ENCODE measurements around the gene EXTL2. TPM values are rescaled to one million over a fixed set of nuclear protein-coding genes. Genes with fewer than 3 reads are reported as not detected.

EXTL2 gene
- total RNA-seq, 1 experiment from 2014 or later = 37.9 TPM

DNA sequence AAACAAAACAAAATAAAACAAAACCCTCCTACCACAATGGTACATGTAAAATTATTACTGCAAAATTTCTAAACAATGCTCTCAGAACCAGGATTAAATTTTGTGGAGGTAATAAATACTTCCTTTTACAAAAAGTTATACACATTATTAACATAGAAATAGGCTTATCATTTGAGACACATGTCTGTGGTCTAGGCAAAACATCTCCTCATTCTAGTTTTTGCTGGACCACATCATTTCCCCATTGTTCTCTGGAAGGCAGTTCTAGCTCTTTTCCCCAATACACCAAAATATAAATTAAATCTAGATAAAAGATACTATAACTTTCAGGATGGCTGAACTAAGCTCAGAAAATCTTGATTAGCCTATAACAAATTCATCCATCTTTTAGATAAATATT, 18.4 kb downstream of the EXTL2 start:
- no peak overlapping the region for H4K8ac ChIP-seq (replicated peaks; ENCODE audit: insufficient read length, low read depth, low read length)
- H3K23ac ChIP-seq (ENCODE audit: insufficient read length, low read depth, low read length) = no peak overlapping the region
- no peaks in the 10 kb centered on the region for H4K20me1 ChIP-seq (ENCODE audit: control insufficient read depth, insufficient read depth, insufficient read length)
- H3K27ac ChIP-seq (ENCODE audit: insufficient read length, low read depth, low read length) = no peak overlapping the region
- H3K4ac ChIP-seq (ENCODE audit: low read depth, low read length) = no peak overlapping the region
- no peaks in the 10 kb centered on the region for H3K9me3 ChIP-seq (ENCODE audit: control insufficient read depth, low read depth, low read length)
- no peak overlapping the region for H2BK5ac ChIP-seq (ENCODE audit: insufficient read length, low read length)
- H3K56ac ChIP-seq (ENCODE audit: insufficient read length, low read depth, low read length) = no peak overlapping the region
- H4K91ac ChIP-seq (ENCODE audit: insufficient read length, low read depth, low read length) = no peak overlapping the region
- H3K27me3 Mint-ChIP-seq (ENCODE audit: low read depth) = no peaks in the 10 kb centered on the region
- no peak overlapping the region for H4K5ac ChIP-seq (ENCODE audit: insufficient read length, low read depth, low read length)
- H3T11ph ChIP-seq (ENCODE audit: low read length) = no peak overlapping the region
- H3K23me2 ChIP-seq (ENCODE audit: insufficient read length, low read depth, low read length, poor library complexity, severe bottlenecking) = no peaks in the 10 kb centered on the region
- no peaks in the 10 kb centered on the region for H3K4me1 ChIP-seq (ENCODE audit: insufficient read depth, low read length)
- H2AK5ac ChIP-seq (ENCODE audit: insufficient read length, low read length) = no peak overlapping the region
- H3K79me1 ChIP-seq (ENCODE audit: insufficient read depth, low read depth, low read length, poor library complexity, severe bottlenecking) = no peaks in the 10 kb centered on the region
- no peaks in the 10 kb centered on the region for H3K79me2 ChIP-seq (ENCODE audit: insufficient read depth, low read length)
- H3K27ac Mint-ChIP-seq = no peak overlapping the region
- no peaks in the 10 kb centered on the region for H3K9me3 Mint-ChIP-seq
- no peak overlapping the region for H2BK12ac ChIP-seq (ENCODE audit: insufficient read length, low read depth, low read length)
- TF ChIP-seq, protein P1, sequence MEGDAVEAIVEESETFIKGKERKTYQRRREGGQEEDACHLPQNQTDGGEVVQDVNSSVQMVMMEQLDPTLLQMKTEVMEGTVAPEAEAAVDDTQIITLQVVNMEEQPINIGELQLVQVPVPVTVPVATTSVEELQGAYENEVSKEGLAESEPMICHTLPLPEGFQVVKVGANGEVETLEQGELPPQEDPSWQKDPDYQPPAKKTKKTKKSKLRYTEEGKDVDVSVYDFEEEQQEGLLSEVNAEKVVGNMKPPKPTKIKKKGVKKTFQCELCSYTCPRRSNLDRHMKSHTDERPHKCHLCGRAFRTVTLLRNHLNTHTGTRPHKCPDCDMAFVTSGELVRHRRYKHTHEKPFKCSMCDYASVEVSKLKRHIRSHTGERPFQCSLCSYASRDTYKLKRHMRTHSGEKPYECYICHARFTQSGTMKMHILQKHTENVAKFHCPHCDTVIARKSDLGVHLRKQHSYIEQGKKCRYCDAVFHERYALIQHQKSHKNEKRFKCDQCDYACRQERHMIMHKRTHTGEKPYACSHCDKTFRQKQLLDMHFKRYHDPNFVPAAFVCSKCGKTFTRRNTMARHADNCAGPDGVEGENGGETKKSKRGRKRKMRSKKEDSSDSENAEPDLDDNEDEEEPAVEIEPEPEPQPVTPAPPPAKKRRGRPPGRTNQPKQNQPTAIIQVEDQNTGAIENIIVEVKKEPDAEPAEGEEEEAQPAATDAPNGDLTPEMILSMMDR (conservative IDR thresholded peaks at IDR 0.05) = no peak
- H3K9ac ChIP-seq (ENCODE audit: extremely low read depth, insufficient read length, low read length) = no peak overlapping the region
- no peak overlapping the region for H2BK15ac ChIP-seq (ENCODE audit: low read depth, low read length)
- no peak overlapping the region for H2BK120ac ChIP-seq (ENCODE audit: low read depth, low read length, poor library complexity, severe bottlenecking)
- no peak overlapping the region for H3K4me3 Mint-ChIP-seq
- H3K4me2 ChIP-seq (ENCODE audit: insufficient read depth, insufficient read length, low read length) = no peak overlapping the region
- peaks cover 0 to 19% (median 12%) of the 10 kb centered on the region in 3 experiments; a peak in 6 of 7 replicates for H3K36me3 Mint-ChIP-seq (ENCODE audit: insufficient read depth in 1 of 3, low read depth in 3 of 3)
- no peaks in the 10 kb centered on the region for H3K27me3 ChIP-seq (ENCODE audit: insufficient read depth, low read length)
- no peak overlapping the region for H3K14ac ChIP-seq (ENCODE audit: insufficient read depth, low read length)
- no peak for DNase-seq
- no peak overlapping the region for H3K18ac ChIP-seq (ENCODE audit: insufficient read length, low read depth, low read length)
- H2BK20ac ChIP-seq (ENCODE audit: low read depth, low read length, poor library complexity, severe bottlenecking) = no peak overlapping the region
- H3K4me1 Mint-ChIP-seq = peaks cover 8 to 11% of the 10 kb centered on the region in 2 experiments; a peak in 3 of 4 replicates
- H2AFZ ChIP-seq (ENCODE audit: low read length) = no peak overlapping the region
